Brain microvascular endothelial cell (primary cell): ENCODE results near the gene SLC5A10.
A peak's percentile ranks its signal among the peaks of the same experiment; 100 is the strongest.

Source experiments
- DNase-seq: peaks from one replicate; pipeline ENCODE4 v3.0.0-alpha.2; 2020
- H3K27ac ChIP-seq: fragments of 250-450 bp; sonication (Bioruptor Pico); 2 replicates; pipeline ENCODE4 v1.5.1; 2020; ENCODE audit warnings: mild to moderate bottlenecking, moderate library complexity
- H3K27me3 ChIP-seq: fragments of 250-450 bp; sonication (Bioruptor Pico); replicated peaks from 2 replicates; pipeline ENCODE4 v1.5.1; 2020; ENCODE audit warnings: mild to moderate bottlenecking
- H3K36me3 ChIP-seq: fragments of 250-450 bp; sonication (Bioruptor Pico); replicated peaks from 2 replicates; pipeline ENCODE4 v1.5.1; 2020; ENCODE audit warnings: mild to moderate bottlenecking
- H3K4me3 ChIP-seq: 2 replicates; pipeline ENCODE4 v1.5.1; 2011; ENCODE audit warnings: low read depth, mild to moderate bottlenecking, control low read depth, low read length, moderate library complexity
- in situ Hi-C: cut with HindIII; loops from 2 replicates; pipeline ENCODE4 v1.10.0; 2017; ENCODE audit warnings: low sequenced_read_pairs, low pct_ligation_motif_present
- TF ChIP-seq, protein P1 (sequence below): IDR thresholded peaks from 2 replicates; pipeline ENCODE4 v1.5.1; 2011; ENCODE audit warnings: low read depth, mild to moderate bottlenecking, moderate library complexity, low read length, control low read depth, inconsistent platforms; ENCODE audit errors: missing control alignments

SLC5A10 gene

DNA sequence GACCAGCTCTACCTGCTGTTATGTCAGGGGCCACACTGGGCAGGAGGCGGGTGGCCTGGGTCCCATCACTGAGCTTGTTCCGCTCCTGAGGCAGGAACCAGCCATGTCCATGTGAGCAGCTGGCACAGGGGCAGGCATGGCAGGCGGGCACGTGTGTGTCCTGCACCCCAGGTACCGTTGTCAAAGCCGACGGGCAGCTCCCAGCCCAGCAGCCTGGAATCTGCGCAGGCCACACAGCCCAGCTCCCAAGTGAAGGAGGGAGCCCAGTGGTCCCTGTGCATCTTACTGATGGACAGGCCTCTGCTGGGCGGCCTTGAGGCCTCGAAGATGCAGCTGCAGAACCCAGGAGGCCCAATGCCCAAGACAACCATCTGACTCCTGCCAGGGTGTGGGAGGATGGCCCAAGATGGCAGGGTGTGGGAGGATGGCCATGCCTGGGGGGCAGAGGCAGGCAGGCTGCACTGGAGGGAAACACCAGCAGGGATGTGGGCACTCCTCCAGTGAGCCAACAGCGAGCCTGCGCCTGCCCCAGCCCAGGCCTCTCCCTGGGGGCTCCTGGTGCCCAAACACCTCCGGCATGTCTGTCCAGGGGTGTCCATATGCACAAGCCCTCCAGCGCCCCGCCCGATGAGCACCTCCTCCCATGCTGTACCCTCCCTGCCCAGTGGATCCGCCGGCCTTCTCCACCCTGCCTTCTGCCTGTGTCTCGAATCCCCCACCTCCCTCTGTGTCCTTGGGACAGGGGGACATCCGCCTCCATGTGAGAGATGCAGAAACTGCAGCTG, 39.8 kb downstream of the SLC5A10 start:
- TF ChIP-seq, protein P1, sequence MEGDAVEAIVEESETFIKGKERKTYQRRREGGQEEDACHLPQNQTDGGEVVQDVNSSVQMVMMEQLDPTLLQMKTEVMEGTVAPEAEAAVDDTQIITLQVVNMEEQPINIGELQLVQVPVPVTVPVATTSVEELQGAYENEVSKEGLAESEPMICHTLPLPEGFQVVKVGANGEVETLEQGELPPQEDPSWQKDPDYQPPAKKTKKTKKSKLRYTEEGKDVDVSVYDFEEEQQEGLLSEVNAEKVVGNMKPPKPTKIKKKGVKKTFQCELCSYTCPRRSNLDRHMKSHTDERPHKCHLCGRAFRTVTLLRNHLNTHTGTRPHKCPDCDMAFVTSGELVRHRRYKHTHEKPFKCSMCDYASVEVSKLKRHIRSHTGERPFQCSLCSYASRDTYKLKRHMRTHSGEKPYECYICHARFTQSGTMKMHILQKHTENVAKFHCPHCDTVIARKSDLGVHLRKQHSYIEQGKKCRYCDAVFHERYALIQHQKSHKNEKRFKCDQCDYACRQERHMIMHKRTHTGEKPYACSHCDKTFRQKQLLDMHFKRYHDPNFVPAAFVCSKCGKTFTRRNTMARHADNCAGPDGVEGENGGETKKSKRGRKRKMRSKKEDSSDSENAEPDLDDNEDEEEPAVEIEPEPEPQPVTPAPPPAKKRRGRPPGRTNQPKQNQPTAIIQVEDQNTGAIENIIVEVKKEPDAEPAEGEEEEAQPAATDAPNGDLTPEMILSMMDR = no peak
- in situ Hi-C loops = no loop called here
- Histone ChIP-seq H3K4me3 (no peak overlapping the region), H3K27me3 (no peaks in the 10 kb centered on the region), H3K36me3 (peaks cover 7% of the 10 kb centered on the region), H3K27ac (no peak overlapping the region)
- no peak for DNase-seq

DNA sequence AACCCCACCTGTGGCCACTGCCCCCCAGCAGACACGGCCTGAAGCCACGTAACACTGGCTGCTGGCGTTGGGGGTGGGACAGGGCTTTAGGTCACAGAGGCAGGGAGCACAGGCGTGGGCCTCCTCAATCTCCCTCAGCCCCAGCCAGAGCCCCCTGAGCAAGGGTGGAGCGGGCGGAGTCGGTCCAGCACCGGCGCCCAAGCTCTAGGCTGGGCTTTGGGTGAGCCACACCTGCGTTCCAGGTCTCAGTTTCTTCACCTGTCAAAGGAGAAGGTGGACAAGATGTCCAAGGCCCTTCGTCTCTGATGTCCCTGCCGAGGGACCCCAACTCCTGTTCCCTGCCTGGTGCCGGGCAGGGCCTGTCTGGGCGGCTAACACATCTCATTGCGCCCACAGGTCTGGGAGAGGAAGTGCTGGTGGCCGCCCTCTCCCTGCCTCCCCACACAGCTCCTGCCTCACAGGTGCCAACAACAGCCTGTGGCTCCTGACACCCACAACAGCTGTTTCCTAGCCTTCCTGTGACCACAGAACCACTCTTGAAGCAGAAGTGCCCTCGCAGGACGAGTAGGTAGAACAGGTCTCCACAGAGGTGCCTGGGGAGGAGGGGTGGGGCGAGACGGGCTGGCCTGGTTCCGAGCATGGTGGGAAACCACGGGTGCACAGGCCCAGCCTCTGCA, 40.6 kb downstream of the SLC5A10 start:
- peaks cover 1% of the 10 kb centered on the region for H3K36me3 ChIP-seq
- in situ Hi-C loops = no loop called here
- no peak overlapping the region for H3K4me3 ChIP-seq
- no peaks in the 10 kb centered on the region for H3K27me3 ChIP-seq
- H3K27ac ChIP-seq = no peak overlapping the region
- no peak for DNase-seq
- TF ChIP-seq, protein P1 = no peak

DNA sequence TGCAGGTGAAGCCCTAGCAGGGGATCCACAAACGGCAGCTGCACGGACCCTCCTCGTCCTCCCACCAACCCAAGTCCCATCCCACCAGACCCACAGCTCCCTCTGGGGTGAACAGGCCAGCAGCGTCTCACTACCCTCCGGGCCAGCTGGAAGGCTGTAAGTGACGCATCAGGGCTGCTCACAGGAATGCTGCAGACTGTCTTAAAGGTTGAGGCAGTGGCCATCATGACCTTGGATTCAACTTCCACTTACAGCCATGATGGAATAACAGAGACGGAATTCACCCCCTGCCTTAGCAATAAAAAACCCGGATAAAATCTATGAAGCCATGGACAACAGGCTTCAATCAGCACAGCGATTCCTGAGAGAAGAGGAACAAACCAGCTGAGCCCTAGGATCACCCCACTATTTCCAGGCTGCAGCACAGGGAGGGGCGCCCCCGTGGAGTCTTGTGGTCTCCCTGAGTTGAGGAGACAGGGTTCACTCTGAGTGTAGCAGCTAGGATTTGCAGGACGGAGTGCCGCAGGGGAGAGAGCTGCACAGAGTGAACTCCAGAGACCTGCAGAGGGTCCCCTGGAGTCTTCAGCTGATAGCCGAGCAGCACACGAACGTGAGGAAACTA, 42.1 kb downstream of the SLC5A10 start:
- Histone ChIP-seq H3K27ac (peak overlapping the region; percentile 24), H3K36me3 (no peaks in the 10 kb centered on the region), H3K4me3 (no peak overlapping the region), H3K27me3 (no peaks in the 10 kb centered on the region)
- TF ChIP-seq, protein P1 = no peak
- DNase-seq = peak; percentile 63
- in situ Hi-C loops = no loop called here

DNA sequence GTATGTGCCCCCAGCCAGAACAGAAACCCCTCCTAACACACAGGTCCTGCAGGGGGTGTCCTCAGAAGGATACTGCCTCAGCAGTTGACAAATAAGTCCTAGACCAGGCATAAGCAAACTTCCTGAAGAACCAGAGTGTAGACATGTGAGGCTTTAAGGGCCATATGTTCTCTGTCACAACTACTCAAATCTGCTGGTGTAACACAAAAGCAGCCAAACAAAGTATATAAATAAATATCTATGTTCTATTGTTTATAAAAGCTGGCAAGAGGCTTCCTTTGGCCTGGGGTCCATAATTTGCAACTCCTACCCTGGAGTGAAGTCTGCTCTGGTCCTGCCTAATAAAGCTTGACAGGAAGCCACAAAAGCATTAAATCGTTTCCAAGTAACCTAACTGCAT, 42.7 kb downstream of the SLC5A10 start:
- peak overlapping the region; percentile 24 for H3K27ac ChIP-seq
- H3K4me3 ChIP-seq = no peak overlapping the region
- TF ChIP-seq, protein P1 = no peak
- DNase-seq = no peak
- H3K36me3 ChIP-seq = peaks cover 2% of the 10 kb centered on the region
- H3K27me3 ChIP-seq = no peaks in the 10 kb centered on the region
- in situ Hi-C loops = no loop called here

DNA sequence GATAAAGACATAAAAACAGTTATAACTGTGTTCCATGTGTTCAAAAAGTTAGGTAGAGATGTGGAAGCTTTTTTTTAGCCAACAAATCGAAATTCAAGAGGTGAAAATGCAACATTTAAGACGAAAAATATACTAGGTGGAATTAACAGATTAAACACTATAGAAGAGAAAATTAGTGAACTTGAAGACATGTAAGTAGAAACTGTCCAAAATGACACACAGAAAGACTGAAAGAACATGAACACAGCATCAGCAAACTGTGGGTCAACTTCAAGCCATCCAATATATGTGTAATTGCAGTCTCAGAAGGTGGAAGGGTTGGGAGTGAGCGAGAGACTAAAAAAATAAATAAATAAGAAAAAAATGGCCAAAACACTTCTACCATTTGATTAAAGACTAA, 43.3 kb downstream of the SLC5A10 start:
- in situ Hi-C loops = no loop called here
- TF ChIP-seq, protein P1 = no peak
- Histone ChIP-seq H3K27ac (no peak overlapping the region), H3K36me3 (peaks cover 2% of the 10 kb centered on the region), H3K27me3 (no peaks in the 10 kb centered on the region), H3K4me3 (no peak overlapping the region)
- DNase-seq = no peak
